IMR-90 (cell line): Measurements from ENCODE around the gene DENND1B.

Experiments
- CTCF ChIP-seq: conservative IDR thresholded peaks from 2 replicates; pipeline ENCODE4 v1.5.1; 2012; ENCODE audit warnings: mild to moderate bottlenecking, low read depth, low read length, improper control_type of control experiment
- MAFK ChIP-seq: IDR thresholded peaks from 2 replicates; pipeline ENCODE4 v1.6.1; 2012; ENCODE audit warnings: low read depth, low read length, improper control_type of control experiment
- MXI1 ChIP-seq: IDR thresholded peaks from 2 replicates; pipeline ENCODE4 v1.6.1; 2012; ENCODE audit warnings: low read depth, mild to moderate bottlenecking, low read length, moderate library complexity, borderline replicate concordance
- POLR2A ChIP-seq: IDR thresholded peaks from 2 replicates; pipeline ENCODE4 v1.6.1; 2012; ENCODE audit warnings: mild to moderate bottlenecking, low read depth, low read length
- SMC3 ChIP-seq: fragments of 150-350 bp; IDR thresholded peaks from 2 replicates; pipeline ENCODE4 v1.6.1; 2016; ENCODE audit warnings: low read depth, mild to moderate bottlenecking, antibody characterized with exemption, low read length, moderate library complexity

- TF ChIP-seq CTCF (no peak), POLR2A (no peak), MAFK (no peak), MXI1 (no peak), SMC3 (no peak)
Measured at GRCh38 chr1:197813741-197814140, 38.5 kb upstream of the DENND1B start.
